ENCODE data around the gene KRTAP20-1.

Gene KRTAP20-1

DNA sequence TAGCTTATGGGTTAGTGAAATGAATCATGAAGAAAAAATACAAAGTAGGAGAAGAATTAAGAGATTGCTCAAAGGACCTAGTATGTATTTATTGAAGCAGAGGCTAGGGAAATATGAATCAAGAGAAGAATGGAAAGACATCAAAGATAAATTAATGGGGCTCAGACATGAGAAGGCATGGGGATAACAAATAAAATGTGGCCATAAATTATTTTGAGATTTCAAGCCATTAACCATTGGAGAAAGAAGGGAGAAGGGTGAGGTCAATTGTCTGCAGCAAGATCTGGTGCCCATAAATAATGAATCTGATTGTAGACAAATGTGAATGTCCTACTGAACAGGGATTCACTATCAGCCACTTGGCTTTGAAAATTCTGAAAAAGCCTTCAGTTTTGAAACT, 36.7 kb downstream of the KRTAP20-1 start:
- no peak for DNase-seq

Measured in activated gamma-delta T cell treated with Interleukin-2 at 50 U/mL for 16 hours (primary cell).